Measurements from ENCODE around the gene OR2AT4. TPM values are rescaled to one million over a fixed set of nuclear protein-coding genes. Genes with fewer than 3 reads are reported as not detected.
"Not testable (repeated sequence)": the region's sequence is repeated elsewhere in the genome, so short reads cannot be mapped to it uniquely, and the experiment has no call there.

Gene OR2AT4
- total and polyA plus RNA-seq, 3 experiments from 2014 or later: not detected

GRCh38 chr11:75099635-75100034, 3.0 kb upstream of the OR2AT4 start:
- peaks cover 6% of the 10 kb centered on the region for H3K27me3 ChIP-seq (ENCODE audit: insufficient read depth, low read length, poor library complexity, severe bottlenecking)
- no peaks in the 10 kb centered on the region for H3K36me3 ChIP-seq (ENCODE audit: insufficient read depth, low read length)
- POLR2A ChIA-PET: no interaction called here
- H3K36me3 Mint-ChIP-seq: peaks cover 0 to 1% (median 0%) of the 10 kb centered on the region in 3 donors
- H3K27me3 Mint-ChIP-seq: peaks cover 16 to 62% of the 10 kb centered on the region in 2 donors
- no peak overlapping the region for H3K27ac Mint-ChIP-seq
- no peaks in the 10 kb centered on the region for H3K4me1 ChIP-seq (ENCODE audit: insufficient read depth, low read length)
- H3K9me3 ChIP-seq (ENCODE audit: low read length): no peaks in the 10 kb centered on the region
- H3K27ac ChIP-seq (ENCODE audit: low read depth, low read length): no peak overlapping the region
- no peaks in the 10 kb centered on the region for H3K4me1 Mint-ChIP-seq
- no peak for DNase-seq
- no peak overlapping the region for H3K4me3 ChIP-seq (ENCODE audit: low read length)
- CTCF ChIA-PET: no interaction called here
- H3K9me3 Mint-ChIP-seq: peaks cover 0 to 4% (median 0%) of the 10 kb centered on the region in 5 donors
- H3K4me3 Mint-ChIP-seq: no peak overlapping the region

DNA sequence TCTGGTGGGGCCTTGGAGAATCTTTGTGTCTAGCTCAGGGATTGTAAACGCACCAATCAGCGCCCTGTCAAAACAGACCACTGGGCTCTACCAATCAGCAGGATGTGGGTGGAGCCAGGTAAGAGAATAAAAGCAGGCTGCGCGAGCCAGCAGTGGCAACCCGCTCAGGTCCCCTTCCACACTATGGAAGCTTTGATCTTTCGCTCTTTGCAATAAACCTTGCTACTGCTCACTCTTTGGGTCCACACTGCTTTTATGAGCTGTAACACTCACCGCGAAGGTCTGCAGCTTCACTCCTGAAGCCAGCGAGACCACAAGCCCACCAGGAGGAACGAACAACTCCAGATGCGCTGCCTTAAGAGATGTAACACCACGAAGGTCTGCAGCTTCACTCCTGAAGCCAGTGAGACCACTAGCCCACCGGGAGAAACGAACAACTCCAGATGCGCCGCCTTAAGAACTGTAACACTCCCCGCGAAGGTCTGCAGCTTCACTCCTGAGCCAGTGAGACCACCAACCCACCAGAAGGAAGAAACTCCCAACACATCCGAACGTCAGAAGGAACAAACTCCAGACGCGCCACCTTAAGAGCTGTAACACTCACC, 2.3 kb upstream of the OR2AT4 start:
- H3K36me3 ChIP-seq (ENCODE audit: insufficient read depth, low read length); H3K4me3 Mint-ChIP-seq; H3K9me3 ChIP-seq (ENCODE audit: low read length); POLR2A ChIA-PET; H3K9me3 Mint-ChIP-seq; H3K4me1 Mint-ChIP-seq; CTCF ChIA-PET; DNase-seq; H3K27me3 ChIP-seq (ENCODE audit: insufficient read depth, low read length, poor library complexity, severe bottlenecking); H3K27ac Mint-ChIP-seq; H3K4me3 ChIP-seq (ENCODE audit: low read length); H3K4me1 ChIP-seq (ENCODE audit: insufficient read depth, low read length); H3K36me3 Mint-ChIP-seq; H3K27ac ChIP-seq (ENCODE audit: low read depth, low read length): not testable (repeated sequence)
- peaks cover 15 to 65% of the 10 kb centered on the region in 2 donors for H3K27me3 Mint-ChIP-seq

DNA sequence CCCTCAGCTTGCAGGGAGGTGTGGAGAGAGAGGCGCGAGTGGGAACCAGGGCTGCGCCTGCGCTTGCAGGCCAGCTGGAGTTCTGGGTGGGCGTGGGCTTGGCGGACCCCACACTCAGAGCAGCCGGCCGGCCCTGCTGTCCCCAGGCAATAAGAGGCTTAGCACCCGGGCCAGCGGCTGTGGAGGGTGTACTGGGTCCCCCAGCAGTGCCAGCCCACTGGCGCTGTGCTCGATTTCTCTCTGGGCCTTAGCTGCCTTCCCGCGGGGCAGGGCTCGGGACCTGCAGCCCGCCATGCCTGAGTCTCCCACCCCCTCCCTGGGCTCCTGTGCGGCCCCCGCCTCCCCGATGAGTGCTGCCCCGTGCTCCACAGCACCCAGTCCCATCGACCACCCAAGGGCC, 1.5 kb upstream of the OR2AT4 start:
- H3K27ac Mint-ChIP-seq; H3K27me3 ChIP-seq (ENCODE audit: insufficient read depth, low read length, poor library complexity, severe bottlenecking); H3K36me3 ChIP-seq (ENCODE audit: insufficient read depth, low read length); H3K9me3 Mint-ChIP-seq; H3K36me3 Mint-ChIP-seq; CTCF ChIA-PET; POLR2A ChIA-PET; H3K4me3 Mint-ChIP-seq; H3K4me1 Mint-ChIP-seq; H3K4me1 ChIP-seq (ENCODE audit: insufficient read depth, low read length); H3K27ac ChIP-seq (ENCODE audit: low read depth, low read length); H3K9me3 ChIP-seq (ENCODE audit: low read length); H3K4me3 ChIP-seq (ENCODE audit: low read length); DNase-seq: not testable (repeated sequence)
- H3K27me3 Mint-ChIP-seq: peaks cover 9 to 61% of the 10 kb centered on the region in 2 donors

DNA sequence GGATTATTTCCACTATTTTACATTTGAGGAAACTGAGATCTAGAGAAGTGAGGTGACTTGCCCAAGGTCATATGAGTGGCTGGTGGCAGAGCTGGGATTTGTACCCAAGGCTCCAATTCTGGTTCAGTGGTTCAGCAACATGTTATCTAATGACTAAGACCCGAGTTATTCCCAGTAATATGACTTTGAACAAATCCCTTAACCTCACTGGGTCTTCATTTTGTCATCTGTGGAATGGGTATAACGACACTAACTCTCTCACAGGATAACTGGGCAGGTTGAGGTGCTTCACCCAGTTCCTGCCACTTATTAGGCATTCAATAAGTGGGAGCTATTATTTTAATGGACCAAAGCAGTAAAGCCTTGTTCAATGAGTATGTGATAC, 489 bp upstream of the OR2AT4 start:
- no peaks in the 10 kb centered on the region for H3K9me3 Mint-ChIP-seq
- CTCF ChIA-PET: no interaction called here
- H3K4me1 ChIP-seq (ENCODE audit: insufficient read depth, low read length): no peaks in the 10 kb centered on the region
- no peak overlapping the region for H3K27ac Mint-ChIP-seq
- no peak overlapping the region for H3K4me3 ChIP-seq (ENCODE audit: low read length)
- H3K4me3 Mint-ChIP-seq: no peak overlapping the region
- H3K36me3 Mint-ChIP-seq: peaks cover 0 to 1% (median 0%) of the 10 kb centered on the region in 3 donors
- POLR2A ChIA-PET: no interaction called here
- H3K27ac ChIP-seq (ENCODE audit: low read depth, low read length): no peak overlapping the region
- H3K27me3 ChIP-seq (ENCODE audit: insufficient read depth, low read length, poor library complexity, severe bottlenecking): peaks cover 6% of the 10 kb centered on the region
- H3K36me3 ChIP-seq (ENCODE audit: insufficient read depth, low read length): no peaks in the 10 kb centered on the region
- H3K4me1 Mint-ChIP-seq: no peaks in the 10 kb centered on the region
- H3K27me3 Mint-ChIP-seq: peaks cover 6 to 58% of the 10 kb centered on the region in 2 donors
- H3K9me3 ChIP-seq (ENCODE audit: low read length): no peaks in the 10 kb centered on the region
- DNase-seq: no peak

DNA sequence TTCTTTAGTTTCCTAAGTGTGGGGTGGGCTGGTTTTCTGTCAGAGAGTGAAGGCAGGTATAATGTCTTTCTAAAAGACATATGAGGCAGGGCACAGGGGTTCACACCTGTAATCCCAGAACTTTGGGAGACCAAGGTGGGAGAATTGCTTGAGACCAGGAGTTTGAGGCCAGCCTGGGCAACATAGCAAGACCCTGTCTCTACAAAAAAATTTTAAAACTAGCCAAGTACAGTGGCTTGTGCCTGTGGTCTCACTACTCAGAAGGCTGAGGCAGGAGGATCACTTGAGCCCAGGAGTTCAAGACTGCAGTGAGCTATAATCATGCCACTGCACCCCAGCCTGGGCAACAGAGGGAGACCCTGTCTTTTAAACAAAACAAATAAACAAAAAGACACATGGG, 2.3 kb downstream of the OR2AT4 start:
- H3K9me3 ChIP-seq (ENCODE audit: low read length); H3K27me3 ChIP-seq (ENCODE audit: insufficient read depth, low read length, poor library complexity, severe bottlenecking); H3K36me3 ChIP-seq (ENCODE audit: insufficient read depth, low read length); H3K4me3 ChIP-seq (ENCODE audit: low read length); DNase-seq; H3K4me3 Mint-ChIP-seq; CTCF ChIA-PET; H3K27ac ChIP-seq (ENCODE audit: low read depth, low read length); H3K4me1 ChIP-seq (ENCODE audit: insufficient read depth, low read length); H3K4me1 Mint-ChIP-seq; H3K27ac Mint-ChIP-seq; H3K36me3 Mint-ChIP-seq; POLR2A ChIA-PET: not testable (repeated sequence)
- H3K27me3 Mint-ChIP-seq: peaks cover 5 to 55% of the 10 kb centered on the region in 2 donors
- H3K9me3 Mint-ChIP-seq: peaks cover 12 to 19% (median 16%) of the 10 kb centered on the region in 5 donors

DNA sequence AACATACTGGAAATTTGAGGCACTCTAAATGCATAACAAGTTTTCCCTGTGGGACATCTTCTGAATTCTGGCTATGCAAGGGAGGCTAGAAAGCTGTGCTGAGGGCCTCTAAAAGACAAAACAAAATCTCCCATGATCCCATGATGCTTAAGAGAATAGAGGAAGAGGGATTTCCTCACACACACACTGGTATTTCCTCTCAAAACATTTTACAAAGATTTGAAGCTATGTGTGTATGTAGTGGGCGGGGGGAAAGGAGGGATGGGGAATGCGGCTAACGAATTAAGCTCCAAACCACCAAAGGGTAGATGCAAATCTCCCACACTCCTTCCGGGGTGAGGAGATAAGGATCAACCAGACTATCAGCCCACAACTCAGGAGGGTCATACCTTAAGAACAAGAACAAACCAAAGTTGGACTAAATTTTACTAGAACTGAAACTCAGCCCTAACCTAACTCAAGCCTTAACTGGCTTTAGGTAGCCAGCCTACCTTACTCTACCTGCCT, 6.0 kb downstream of the OR2AT4 start:
- no peak overlapping the region for H3K4me3 Mint-ChIP-seq
- Histone ChIP-seq H3K4me3 (ENCODE audit: low read length) (no peak overlapping the region), H3K27ac (ENCODE audit: low read depth, low read length) (no peak overlapping the region), H3K9me3 (ENCODE audit: low read length) (no peaks in the 10 kb centered on the region), H3K36me3 (ENCODE audit: insufficient read depth, low read length) (no peaks in the 10 kb centered on the region), H3K4me1 (ENCODE audit: insufficient read depth, low read length) (no peaks in the 10 kb centered on the region), H3K27me3 (ENCODE audit: insufficient read depth, low read length, poor library complexity, severe bottlenecking) (no peaks in the 10 kb centered on the region)
- H3K9me3 Mint-ChIP-seq: peaks cover 15 to 20% (median 19%) of the 10 kb centered on the region in 5 donors
- H3K27me3 Mint-ChIP-seq: peaks cover 8 to 52% of the 10 kb centered on the region in 2 donors
- peaks cover 0 to 7% (median 0%) of the 10 kb centered on the region in 3 donors for H3K4me1 Mint-ChIP-seq
- no peak overlapping the region for H3K27ac Mint-ChIP-seq
- no peak for DNase-seq
- CTCF ChIA-PET: no interaction called here
- peaks cover 0 to 1% (median 0%) of the 10 kb centered on the region in 3 donors for H3K36me3 Mint-ChIP-seq
- POLR2A ChIA-PET: no interaction called here

- CTCF ChIA-PET: no interaction called here
- Histone ChIP-seq H3K36me3 (ENCODE audit: insufficient read depth, low read length) (no peaks in the 10 kb centered on the region), H3K4me1 (ENCODE audit: insufficient read depth, low read length) (no peaks in the 10 kb centered on the region), H3K4me3 (ENCODE audit: low read length) (no peak overlapping the region), H3K27ac (ENCODE audit: low read depth, low read length) (no peak overlapping the region), H3K27me3 (ENCODE audit: insufficient read depth, low read length, poor library complexity, severe bottlenecking) (peaks cover 3% of the 10 kb centered on the region), H3K9me3 (ENCODE audit: low read length) (no peaks in the 10 kb centered on the region)
- H3K27me3 Mint-ChIP-seq: peaks cover 14 to 53% of the 10 kb centered on the region in 2 donors
- no peak overlapping the region for H3K4me3 Mint-ChIP-seq
- H3K36me3 Mint-ChIP-seq: peaks cover 0 to 1% (median 0%) of the 10 kb centered on the region in 3 donors
- no peak overlapping the region for H3K27ac Mint-ChIP-seq
- DNase-seq: no peak
- peaks cover 0 to 7% (median 0%) of the 10 kb centered on the region in 3 donors for H3K4me1 Mint-ChIP-seq
- H3K9me3 Mint-ChIP-seq: peaks cover 15 to 20% (median 19%) of the 10 kb centered on the region in 5 donors
- POLR2A ChIA-PET: no interaction called here
Observed at GRCh38 chr11:75087319-75088305, 9.1 kb downstream of the OR2AT4 start.

DNA sequence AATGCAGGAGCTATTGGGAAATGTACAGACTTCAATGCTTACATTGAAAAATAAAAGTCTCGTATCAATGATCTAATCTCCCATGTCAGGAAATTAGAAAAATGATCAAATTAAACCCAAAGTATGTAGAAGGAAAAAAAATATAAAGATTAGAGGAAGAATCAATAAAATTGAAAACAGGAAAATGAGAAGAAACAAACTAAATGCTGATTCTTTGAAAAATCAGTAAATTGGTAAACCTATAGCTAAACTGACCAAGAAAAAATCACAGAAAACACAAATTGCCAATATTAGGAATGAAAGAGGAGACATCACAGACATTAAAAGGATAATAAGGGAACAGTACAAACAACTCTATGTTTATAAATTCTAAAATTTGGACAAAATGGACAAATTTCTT, 11.8 kb downstream of the OR2AT4 start:
- Mint-ChIP-seq H3K4me1 (no peaks in the 10 kb centered on the region), H3K36me3 (peaks cover 0 to 1% (median 0%) of the 10 kb centered on the region in 3 donors), H3K4me3 (no peak overlapping the region), H3K9me3 (peaks cover 0 to 4% (median 2%) of the 10 kb centered on the region in 5 donors), H3K27ac (no peak overlapping the region), H3K27me3 (peaks cover 19 to 66% of the 10 kb centered on the region in 2 donors)
- POLR2A ChIA-PET: no interaction called here
- no peak for DNase-seq
- CTCF ChIA-PET: no interaction called here
- Histone ChIP-seq H3K27me3 (ENCODE audit: insufficient read depth, low read length, poor library complexity, severe bottlenecking) (peaks cover 3% of the 10 kb centered on the region), H3K27ac (ENCODE audit: low read depth, low read length) (no peak overlapping the region), H3K4me3 (ENCODE audit: low read length) (no peak overlapping the region), H3K36me3 (ENCODE audit: insufficient read depth, low read length) (no peaks in the 10 kb centered on the region), H3K4me1 (ENCODE audit: insufficient read depth, low read length) (no peaks in the 10 kb centered on the region), H3K9me3 (ENCODE audit: low read length) (no peaks in the 10 kb centered on the region)
